CD4-positive, alpha-beta T cell (primary cell): ENCODE data around the gene AIDA. TPM values are rescaled to one million over a fixed set of nuclear protein-coding genes. Genes with fewer than 3 reads are reported as not detected.

ENCODE experiments used
- ATAC-seq: fragments of 200-7000 bp; cut with Tn5 transposase; one replicate; pipeline ENCODE4 v1.10.0; 2022; ENCODE audit warnings: mild to moderate bottlenecking; ENCODE audit not compliant: poor library complexity
- CTCF ChIA-PET: fragments of 350-600 bp; sonication (Branson Sonifier 250); formaldehyde crosslinking; loops from one replicate; lab custom pipeline; 2021; ENCODE audit warnings: antibody characterized with exemption, inconsistent platforms; lab: Charles Lee
- POLR2A ChIA-PET: fragments of 350-600 bp; sonication (Branson Sonifier 250); formaldehyde crosslinking; loops from one replicate; lab custom pipeline; 2021; ENCODE audit warnings: antibody characterized with exemption, inconsistent platforms; lab: Charles Lee
- DNase-seq, 14 experiments: peaks; one replicate each; pipeline ENCODE4 v3.0.0-alpha.2; 2013 to 2020; ENCODE audit warnings: mixed read lengths in 2 of 14
- H3K27ac ChIP-seq, 2 donors: one replicate each; pipeline versions ENCODE4 v1.5.1 to v1.7.0; 2013; ENCODE audit warnings: low read length in 2 of 2, low read depth in 1 of 2, mild to moderate bottlenecking in 1 of 2
- H3K27me3 ChIP-seq, 2 experiments: 1 replicate in 1 of 2; 2 replicates in 1 of 2; pipeline versions ENCODE4 v1.6.1 to v1.7.0; 2013; ENCODE audit warnings: low read length in 2 of 2, control low read depth in 1 of 2, mild to moderate bottlenecking in 1 of 2, moderate library complexity in 1 of 2; ENCODE audit not compliant: insufficient read depth in 2 of 2, control insufficient read depth in 1 of 2
- H3K36me3 ChIP-seq: one replicate; pipeline ENCODE4 v1.6.1; 2013; ENCODE audit warnings: low read length, control low read depth; ENCODE audit not compliant: insufficient read depth
- H3K4me1 ChIP-seq: one replicate; pipeline ENCODE4 v1.6.1; 2013; ENCODE audit warnings: low read length, control low read depth; ENCODE audit not compliant: insufficient read depth
- H3K4me3 ChIP-seq: one replicate; pipeline ENCODE4 v1.5.1; 2013; ENCODE audit warnings: mild to moderate bottlenecking, low read length, moderate library complexity
- H3K9me3 ChIP-seq, 2 experiments: 1 replicate in 1 of 2; 2 replicates in 1 of 2; pipeline versions ENCODE4 v1.6.1 to v1.7.0; 2013; ENCODE audit warnings: low read length in 2 of 2, mild to moderate bottlenecking in 2 of 2, control low read depth in 1 of 2, moderate library complexity in 1 of 2; ENCODE audit not compliant: control insufficient read depth in 1 of 2, insufficient read depth in 1 of 2
- H3K27ac Mint-ChIP-seq: one replicate; pipeline ENCODE4 v1.8.0; 2020; ENCODE audit warnings: mixed read lengths
- H3K27me3 Mint-ChIP-seq: one replicate; pipeline ENCODE4 v1.8.0; 2021; ENCODE audit warnings: mixed read lengths
- H3K36me3 Mint-ChIP-seq: one replicate; pipeline ENCODE4 v1.8.0; 2021; ENCODE audit warnings: low read depth, mixed read lengths
- H3K4me1 Mint-ChIP-seq: one replicate; pipeline ENCODE4 v1.8.0; 2021; ENCODE audit warnings: low read depth, mixed read lengths
- H3K4me3 Mint-ChIP-seq: one replicate; pipeline ENCODE4 v1.8.0; 2020; ENCODE audit warnings: mild to moderate bottlenecking, mixed read lengths
- H3K9me3 Mint-ChIP-seq: one replicate; pipeline ENCODE4 v1.8.0; 2020; ENCODE audit warnings: mixed read lengths
- intact Hi-C, 2 experiments: fragments of 100-400 bp; cut with DNase I in 1 of 2; cut with micrococcal nuclease in 1 of 2; formaldehyde crosslinking; loops; one replicate each; pipeline versions ENCODE4 v1.15.1 to v1.9.0; 2023 to 2025; cut with DNase I, micrococcal nuclease
- total RNA-seq, 174 experiments: library from RNA in 2 of 174; stranded (reverse) in 2 of 174; gene quantifications; one replicate each; pipeline ENCODE4 v1.2.3 and lab custom pipeline; 2021 to 2026
- TF ChIP-seq, protein P1 (sequence below): fragments of 200-600 bp; IDR thresholded peaks from one replicate; pipeline ENCODE4 v1.8.0; 2022; ENCODE audit warnings: antibody characterized with exemption, mild to moderate bottlenecking

AIDA gene
- total RNA-seq, 2 experiments from 2014 or later: 23.6 to 25.1 TPM

GRCh38 chr1:222618880-222619596 lies 93.3 kb downstream of the AIDA start:
- Histone ChIP-seq H3K27ac (no peak overlapping the region), H3K4me1 (peaks cover 18% of the 10 kb centered on the region), H3K9me3 (no peaks in the 10 kb centered on the region), H3K36me3 (peaks cover 23% of the 10 kb centered on the region), H3K27me3 (peaks cover 0 to 6% of the 10 kb centered on the region in 2 experiments), H3K4me3 (peak overlapping the region; percentile 69)
- Mint-ChIP-seq H3K27ac (peak overlapping the region; percentile 82), H3K9me3 (no peaks in the 10 kb centered on the region), H3K27me3 (peaks cover 20% of the 10 kb centered on the region), H3K4me1 (peaks cover 48% of the 10 kb centered on the region), H3K36me3 (peaks cover 59% of the 10 kb centered on the region), H3K4me3 (peak overlapping the region; percentile 92)
- ChIA-PET POLR2A (interaction anchor here (0.9 to 3.1 kb wide), 5 partner anchors 15 to 94 kb away, joined by 3 to 19 read pairs (median 10); partner anchors contain the start of genes AIDA, BROX and TAF1A), CTCF (interaction anchor here (1.1 kb wide), 1 partner anchor 514 kb away, joined by 3 read pairs; no protein-coding TSS in a partner anchor)
- peak in 5 of 14 experiments; percentile 3 to 40 (median 22) for DNase-seq
- TF ChIP-seq, protein P1, sequence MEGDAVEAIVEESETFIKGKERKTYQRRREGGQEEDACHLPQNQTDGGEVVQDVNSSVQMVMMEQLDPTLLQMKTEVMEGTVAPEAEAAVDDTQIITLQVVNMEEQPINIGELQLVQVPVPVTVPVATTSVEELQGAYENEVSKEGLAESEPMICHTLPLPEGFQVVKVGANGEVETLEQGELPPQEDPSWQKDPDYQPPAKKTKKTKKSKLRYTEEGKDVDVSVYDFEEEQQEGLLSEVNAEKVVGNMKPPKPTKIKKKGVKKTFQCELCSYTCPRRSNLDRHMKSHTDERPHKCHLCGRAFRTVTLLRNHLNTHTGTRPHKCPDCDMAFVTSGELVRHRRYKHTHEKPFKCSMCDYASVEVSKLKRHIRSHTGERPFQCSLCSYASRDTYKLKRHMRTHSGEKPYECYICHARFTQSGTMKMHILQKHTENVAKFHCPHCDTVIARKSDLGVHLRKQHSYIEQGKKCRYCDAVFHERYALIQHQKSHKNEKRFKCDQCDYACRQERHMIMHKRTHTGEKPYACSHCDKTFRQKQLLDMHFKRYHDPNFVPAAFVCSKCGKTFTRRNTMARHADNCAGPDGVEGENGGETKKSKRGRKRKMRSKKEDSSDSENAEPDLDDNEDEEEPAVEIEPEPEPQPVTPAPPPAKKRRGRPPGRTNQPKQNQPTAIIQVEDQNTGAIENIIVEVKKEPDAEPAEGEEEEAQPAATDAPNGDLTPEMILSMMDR: no peak
- intact Hi-C loops: loop anchor here (1.0 to 10.0 kb wide), 6 partner anchors 18 to 874 kb away; partner anchors contain the start of genes DUSP10 (in 1 of the 2) and TAF1A (in 1 of the 2)
- no peak for ATAC-seq

Other genes with a start within 250 kb of the AIDA start
- gene HHIPL2, start 164.4 kb downstream of the AIDA start, total RNA-seq: under 1 TPM; 0.22 to 0.77 TPM
- gene TAF1A, start 122.6 kb downstream of the AIDA start, total RNA-seq: 1 to 10 TPM; 3.3 to 4.1 TPM
- 100 to 1,000 TPM; 123 to 135 TPM for gene MIA3, start 94.4 kb downstream of the AIDA start, total RNA-seq
- gene BROX, start 73 bp upstream of the AIDA start, total RNA-seq: 10 to 100 TPM; 51.3 to 52.3 TPM
- gene FAM177B, start 24.7 kb upstream of the AIDA start, total RNA-seq: not detected
- 1 to 10 TPM; 1.4 to 1.6 TPM for gene DISP1, start 102.5 kb upstream of the AIDA start, total RNA-seq